Activated T-helper 1 cell treated with anti-CD3 and anti-CD28 coated beads, Interleukin-2, amount 50 U/mL, for 16 hours (primary cell): ENCODE measurements around the gene ATIC.
"Not testable (repeated sequence)": the region's sequence is repeated elsewhere in the genome, so short reads cannot be mapped to it uniquely, and the experiment has no call there.

Experiments used
- DNase-seq, 2 donors: peaks; one replicate each; pipeline ENCODE4 v3.0.0-alpha.2; 2020; ENCODE audit warnings: low read depth in 1 of 2, low spot score in 1 of 2

Gene ATIC

GRCh38 chr2:215360059-215360458, 48.2 kb downstream of the ATIC start:
- DNase-seq, result not testable (repeated sequence)

DNA sequence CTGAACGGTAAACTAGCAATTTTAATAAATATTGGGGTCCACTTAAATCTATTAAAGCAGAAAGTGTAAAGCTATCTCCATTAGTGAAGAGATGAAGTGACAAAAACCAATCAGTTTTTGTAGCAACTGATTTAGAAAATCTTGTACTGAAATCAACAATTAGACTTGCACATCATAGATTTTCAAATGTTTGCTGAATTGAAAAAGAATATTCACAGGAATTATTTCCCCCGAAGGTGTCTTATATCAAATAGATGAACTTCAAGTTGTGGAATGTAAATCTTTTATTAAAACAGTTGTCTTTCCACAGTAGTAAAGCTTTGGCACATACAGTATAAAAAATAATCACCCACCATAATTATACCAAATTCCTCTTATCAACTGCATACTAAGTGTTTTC, 48.7 kb downstream of the ATIC start:
- DNase-seq, result no peak

- no peak for DNase-seq
These were observed 49.5 kb downstream of the ATIC start for GRCh38 chr2:215361211-215361875.

- no peak for DNase-seq
These were observed 50.2 kb downstream of the ATIC start for GRCh38 chr2:215361876-215362561.

DNA sequence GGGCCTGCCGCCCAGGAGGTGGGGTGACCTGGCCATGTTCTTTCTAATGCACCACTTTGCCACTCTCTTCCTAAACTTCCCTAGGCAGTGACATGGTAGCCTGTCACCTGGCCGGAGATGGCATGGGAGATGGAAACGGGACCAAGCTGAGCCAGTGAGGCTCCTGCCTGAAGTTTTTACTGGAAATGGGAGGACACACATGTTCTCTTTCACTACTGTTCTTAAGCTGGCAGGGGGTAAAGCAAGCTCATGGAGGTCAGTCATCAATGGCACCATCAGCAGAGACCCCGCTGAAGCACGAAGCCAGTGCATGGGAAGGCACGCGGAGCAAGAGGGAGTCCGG, 50.7 kb downstream of the ATIC start:
- DNase-seq, result no peak

GRCh38 chr2:215363039-215363438, 51.2 kb downstream of the ATIC start:
- DNase-seq, result no peak

GRCh38 chr2:215363461-215364156, 51.8 kb downstream of the ATIC start:
- no peak for DNase-seq

- DNase-seq, result no peak
These were observed 52.6 kb downstream of the ATIC start for GRCh38 chr2:215364157-215365155.

GRCh38 chr2:215365184-215365658, 53.4 kb downstream of the ATIC start:
- no peak for DNase-seq

- DNase-seq, result no peak
These were observed 54.7 kb downstream of the ATIC start for GRCh38 chr2:215366440-215367032.

- DNase-seq, result no peak
These were observed 56.0 kb downstream of the ATIC start for GRCh38 chr2:215367662-215368492.

DNA sequence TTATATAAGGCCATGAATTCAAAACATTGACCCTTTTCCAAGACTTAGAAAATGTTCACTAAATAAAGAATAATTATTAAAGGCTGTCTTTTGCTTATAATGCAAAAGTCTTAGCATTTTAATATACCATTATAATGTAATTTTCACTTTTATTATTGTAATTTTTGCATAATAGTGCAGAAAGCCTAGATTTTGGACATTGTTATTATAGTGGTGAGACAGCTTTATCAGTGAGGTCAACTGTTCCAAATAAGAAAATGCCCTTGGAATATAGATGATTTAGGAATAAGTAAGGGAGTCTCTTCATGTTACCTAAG, 56.6 kb downstream of the ATIC start:
- no peak for DNase-seq

DNA sequence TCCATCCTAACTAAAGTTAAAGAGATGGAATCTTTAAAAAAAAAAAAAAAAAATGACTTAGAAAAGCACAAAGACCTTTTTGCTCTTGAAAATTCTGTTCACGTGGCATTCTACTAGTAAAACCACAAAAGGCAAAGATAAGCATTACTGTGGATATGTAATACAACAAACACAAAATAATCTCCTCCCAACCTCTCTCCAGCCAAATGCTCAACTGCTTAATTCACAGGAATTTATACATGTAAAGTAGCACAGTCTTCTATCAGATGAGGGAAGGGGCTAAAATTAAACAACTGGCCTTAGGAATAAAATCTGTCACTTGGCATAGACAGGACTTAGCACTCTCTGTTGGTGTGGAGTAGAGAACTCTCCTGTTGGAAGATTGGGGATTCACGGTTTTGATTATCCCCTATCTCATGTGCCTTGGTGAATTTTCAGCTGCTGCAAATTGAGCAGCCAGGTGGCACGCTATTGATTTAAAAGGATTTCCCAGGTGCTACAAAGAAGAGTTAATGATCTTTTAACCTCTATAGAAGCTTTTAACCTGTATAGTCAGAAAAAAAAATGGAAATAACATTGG, 57.4 kb downstream of the ATIC start:
- DNase-seq, result no peak

- no peak for DNase-seq
These were observed 58.5 kb downstream of the ATIC start for GRCh38 chr2:215370112-215370965.

GRCh38 chr2:215371915-215372897, 60.3 kb downstream of the ATIC start:
- DNase-seq, result no peak

GRCh38 chr2:215372968-215373649, 61.2 kb downstream of the ATIC start:
- no peak for DNase-seq

DNA sequence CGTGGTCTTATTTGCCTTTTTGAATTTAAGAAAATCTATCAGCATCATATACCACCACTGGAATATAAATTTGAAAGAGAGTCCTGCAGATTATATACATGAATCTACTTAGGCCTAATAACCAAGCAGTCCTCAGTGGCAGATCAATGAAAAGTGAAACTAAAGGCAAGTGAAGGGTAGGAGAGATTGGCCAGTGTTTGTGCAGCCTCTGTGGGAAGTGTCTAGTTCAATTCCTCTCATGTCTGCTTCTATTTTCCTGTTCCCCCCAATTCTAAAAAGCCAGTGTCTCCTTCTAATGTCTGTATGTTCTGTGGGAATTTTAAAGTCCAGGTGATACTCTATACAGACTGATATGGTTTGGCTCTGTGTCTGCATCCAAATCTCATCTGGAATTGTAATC, 62.1 kb downstream of the ATIC start:
- no peak for DNase-seq
